HG03064 (cell line): Measurements from ENCODE around the gene SPATA12.
"Not testable (repeated sequence)": the region's sequence is repeated elsewhere in the genome, so short reads cannot be mapped to it uniquely, and the experiment has no call there.

Source experiments
- ATAC-seq: cut with Tn5 transposase; IDR thresholded peaks from one replicate; pipeline ENCODE4 v1.9.1; 2021; ENCODE audit warnings: low read depth; ENCODE audit not compliant: unreplicated experiment

SPATA12 gene

DNA sequence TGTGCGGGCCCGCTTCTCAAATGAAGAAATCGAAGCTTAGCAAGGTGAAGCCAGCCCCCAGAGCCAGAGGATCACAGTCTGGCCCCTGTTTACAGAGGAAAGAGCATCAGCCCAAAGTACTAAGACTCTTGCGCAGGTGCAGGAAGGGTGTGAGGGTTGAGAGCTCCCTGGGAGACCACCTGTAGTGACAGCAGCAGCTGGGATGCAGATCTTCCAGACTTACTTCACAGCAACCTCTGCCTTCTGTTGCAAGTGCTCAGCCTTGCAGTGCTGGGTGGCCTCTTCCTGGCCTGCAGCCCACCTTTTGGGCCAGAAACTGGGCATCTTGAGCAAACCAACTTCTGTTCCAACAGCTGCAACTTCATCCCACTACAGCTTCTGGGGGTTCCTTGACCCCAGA lies 19.7 kb downstream of the SPATA12 start:
- ATAC-seq: no peak

DNA sequence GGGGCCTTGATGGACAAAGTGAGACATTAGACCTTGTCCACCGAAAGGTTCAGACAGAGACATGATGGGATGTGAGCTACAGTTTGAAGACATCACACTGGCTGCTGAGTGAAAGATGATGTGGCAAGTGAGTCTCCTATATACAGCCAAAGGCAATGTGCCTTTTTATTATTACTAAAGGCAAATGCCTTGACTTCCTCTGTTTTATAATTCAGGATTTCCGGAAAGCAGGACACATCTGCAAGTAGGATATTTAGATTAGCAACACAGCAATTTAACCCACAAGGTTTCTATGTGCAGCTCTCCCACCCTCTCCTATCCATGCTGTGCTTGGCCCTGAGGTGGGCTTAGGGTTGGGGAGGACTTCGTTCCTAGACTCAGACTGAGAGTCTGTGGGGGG lies 20.7 kb downstream of the SPATA12 start:
- no peak for ATAC-seq

DNA sequence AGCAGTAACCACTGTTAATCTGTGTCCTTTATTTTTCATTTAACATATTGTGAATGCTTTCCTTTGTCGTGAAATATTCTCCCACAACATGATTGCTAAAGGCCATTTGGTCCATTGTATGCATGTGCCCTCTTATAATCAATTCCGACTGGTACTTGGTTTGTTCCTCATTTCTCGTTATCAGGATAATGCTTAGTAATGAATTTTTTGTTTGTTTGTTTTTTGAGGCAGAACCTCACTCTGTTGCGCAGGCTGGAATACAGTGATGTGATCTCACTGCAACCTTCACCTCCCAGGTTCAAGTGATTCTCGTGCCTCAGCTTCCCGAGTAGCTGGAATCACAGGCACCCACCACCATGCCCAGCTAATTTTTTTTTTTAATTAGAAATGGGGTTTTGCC lies 22.0 kb downstream of the SPATA12 start:
- ATAC-seq: no peak

DNA sequence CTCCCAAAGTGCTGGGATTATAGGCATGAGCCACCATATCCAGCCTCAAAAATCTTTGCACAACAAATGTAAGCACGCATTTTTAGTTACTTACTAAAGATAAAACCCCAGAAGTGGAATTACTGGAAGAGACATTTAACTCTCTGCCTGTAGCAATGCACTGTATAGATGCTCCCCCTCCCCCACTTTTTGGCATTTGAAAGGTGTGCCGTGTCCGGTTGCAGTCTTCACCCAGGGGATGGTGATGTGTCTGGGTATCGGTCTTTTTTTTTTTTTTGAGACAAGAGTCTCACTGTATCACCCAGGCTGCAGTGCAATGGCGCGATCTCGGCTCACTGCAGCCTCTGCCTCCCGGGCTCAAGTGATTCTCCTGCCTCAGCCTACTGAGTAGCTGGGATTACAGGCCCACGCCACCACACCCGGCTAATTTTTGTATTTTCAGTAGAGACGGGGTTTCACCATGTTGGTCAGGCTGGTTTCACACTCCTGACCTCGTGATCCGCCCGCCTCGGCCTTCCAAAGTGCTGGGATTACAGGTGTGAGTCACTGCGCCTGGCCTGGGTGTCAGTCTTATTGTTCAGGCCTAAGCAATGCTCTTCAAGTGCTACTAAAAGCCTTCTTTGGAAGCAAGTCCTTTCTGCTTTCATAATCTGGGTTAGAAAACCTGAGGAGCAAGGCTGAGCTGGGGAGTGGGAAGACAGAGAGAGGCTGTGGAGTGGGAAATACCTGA lies 23.0 kb downstream of the SPATA12 start:
- ATAC-seq: not testable (repeated sequence)

DNA sequence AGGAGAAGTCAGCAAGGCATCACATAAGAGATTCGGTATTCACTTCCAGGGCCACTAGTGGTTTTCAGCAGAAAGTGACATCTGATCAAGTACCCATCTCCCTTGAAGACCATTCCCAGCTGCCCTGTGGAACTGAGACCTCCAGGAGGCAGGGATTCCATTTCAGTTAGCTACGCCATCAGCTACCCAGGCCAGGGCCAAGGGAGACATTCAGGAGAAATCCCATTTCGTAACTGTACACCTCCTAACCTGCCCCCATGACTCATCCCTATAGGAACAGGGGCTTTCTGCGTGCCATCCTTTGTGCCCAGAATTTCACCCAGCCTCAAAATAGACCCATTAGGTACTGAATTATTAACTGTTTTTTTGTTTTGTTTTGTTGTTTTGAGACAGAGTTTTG lies 24.7 kb downstream of the SPATA12 start:
- no peak for ATAC-seq

DNA sequence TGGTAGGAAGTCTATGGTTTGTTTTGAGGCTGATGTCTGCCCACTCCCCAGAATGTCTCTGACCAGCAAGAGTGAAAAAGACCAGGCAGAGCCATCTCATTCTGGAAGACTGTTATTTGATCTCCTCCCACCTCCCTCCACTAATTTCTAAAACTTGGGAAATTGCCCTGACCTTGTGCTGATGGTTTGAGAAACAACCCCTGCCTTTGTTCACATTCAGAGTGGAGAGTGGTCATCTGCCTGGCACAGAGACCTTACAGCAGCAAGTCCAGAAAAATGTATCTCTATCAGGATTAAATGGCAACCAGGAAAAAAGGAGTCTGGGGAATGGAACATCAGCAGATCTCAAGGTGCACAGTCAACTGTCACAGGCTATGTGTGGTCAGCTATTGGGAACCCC lies 25.7 kb downstream of the SPATA12 start:
- ATAC-seq: no peak

DNA sequence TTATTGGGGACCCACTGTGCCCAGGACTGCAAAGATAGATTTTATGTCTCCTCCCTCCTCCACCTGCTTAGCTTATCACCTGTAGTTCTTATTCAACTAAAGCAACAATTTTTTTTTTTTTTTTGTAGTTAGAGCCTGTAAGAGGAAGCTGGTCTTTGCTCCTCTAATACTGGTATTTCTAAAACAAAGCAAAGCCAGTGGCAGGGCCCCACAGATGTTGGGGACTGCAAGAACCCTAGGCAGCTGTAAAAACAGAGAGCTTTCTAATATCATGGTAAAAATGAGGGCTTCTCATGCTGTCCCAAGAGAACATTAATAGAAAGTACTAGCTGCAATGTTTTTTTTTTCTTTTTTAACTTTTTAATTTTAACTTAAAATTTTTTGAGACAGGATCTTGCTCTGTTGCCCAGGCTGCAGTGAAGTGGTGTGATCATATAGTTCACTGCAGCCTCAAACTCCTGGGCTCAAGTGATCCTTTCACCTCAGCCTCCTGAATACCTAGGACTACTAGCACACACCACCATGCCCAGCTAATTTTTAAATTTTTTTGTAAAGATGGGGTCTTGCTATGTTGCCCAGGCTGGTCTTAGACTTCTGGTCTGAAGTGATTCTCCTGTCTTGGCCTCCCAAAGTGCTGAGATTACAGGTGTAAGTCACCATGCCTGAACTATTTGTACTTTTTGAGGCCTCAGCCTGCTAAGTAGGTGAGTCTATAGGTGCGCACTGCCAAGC lies 27.1 kb downstream of the SPATA12 start:
- ATAC-seq: no peak

DNA sequence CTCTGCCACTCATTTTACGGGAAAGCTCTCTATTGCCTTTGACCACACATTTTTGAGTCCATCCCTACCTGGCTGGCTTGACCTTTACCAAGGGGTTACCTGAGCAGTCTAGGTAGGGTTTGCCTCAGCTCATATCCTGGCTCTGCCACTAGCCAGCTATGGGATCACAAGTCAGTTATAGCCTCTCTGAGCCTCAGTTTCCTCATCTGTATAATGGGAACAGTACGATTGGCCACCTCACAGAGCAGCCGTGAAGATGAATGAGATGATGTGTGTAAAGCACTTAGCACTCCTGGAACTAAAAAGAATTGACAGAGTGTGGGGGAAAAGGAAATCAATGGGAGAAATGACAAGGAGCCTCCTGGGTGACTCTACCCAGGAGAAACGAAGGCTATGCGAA lies 28.0 kb downstream of the SPATA12 start:
- ATAC-seq: no peak

DNA sequence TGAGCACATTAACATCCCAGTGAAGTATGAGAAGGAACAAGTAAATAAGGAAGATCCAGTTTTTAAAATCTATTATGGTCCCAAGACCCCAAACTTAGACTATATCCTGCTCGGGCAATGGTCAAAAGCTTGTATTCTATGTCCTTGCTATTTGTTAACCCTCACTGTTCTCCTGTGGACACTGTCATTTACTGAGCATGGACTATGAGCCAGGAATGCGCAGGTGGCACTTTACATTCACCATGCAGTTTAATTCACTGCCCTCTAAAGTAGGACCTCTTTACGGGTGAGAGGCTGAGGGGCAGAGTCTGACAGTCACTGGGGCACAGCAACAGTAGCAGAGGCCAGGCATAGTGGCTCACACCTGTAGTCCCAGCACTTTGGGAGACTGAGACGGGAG lies 28.6 kb downstream of the SPATA12 start:
- ATAC-seq: no peak

DNA sequence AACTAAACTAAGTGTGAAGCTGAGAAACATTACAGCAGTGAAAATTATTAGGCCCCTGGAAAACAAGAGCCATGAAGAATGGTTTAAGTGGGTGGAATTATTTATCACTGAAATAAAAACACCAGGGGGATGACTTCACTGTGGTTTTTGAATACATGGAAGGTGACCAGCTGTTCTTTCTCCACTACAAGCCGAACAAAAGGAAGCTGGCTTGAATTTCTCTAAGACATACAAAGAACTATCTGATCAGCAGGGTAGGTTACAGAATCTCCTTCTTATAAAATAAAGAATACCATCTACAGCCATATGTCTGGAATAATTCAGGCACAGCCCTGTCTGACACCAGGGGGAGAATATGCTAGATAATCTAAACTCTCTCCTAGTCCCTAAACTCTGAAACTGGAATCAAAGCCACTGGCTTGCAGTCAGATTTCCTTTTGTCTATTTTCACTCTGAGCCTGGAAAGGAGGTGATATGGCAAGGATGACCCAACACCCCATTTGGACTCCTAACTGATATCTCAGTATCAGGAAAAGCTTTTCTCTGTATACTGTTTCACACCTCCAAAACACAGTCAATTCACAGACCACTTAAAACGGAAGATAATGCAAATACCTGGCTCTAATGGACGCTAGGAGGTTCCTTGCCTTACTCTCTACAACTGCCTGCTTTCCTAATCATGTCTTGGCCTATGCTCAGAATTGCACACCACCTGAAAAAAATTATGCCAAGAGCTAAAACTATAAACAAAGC lies 31.2 kb downstream of the SPATA12 start:
- no peak for ATAC-seq

DNA sequence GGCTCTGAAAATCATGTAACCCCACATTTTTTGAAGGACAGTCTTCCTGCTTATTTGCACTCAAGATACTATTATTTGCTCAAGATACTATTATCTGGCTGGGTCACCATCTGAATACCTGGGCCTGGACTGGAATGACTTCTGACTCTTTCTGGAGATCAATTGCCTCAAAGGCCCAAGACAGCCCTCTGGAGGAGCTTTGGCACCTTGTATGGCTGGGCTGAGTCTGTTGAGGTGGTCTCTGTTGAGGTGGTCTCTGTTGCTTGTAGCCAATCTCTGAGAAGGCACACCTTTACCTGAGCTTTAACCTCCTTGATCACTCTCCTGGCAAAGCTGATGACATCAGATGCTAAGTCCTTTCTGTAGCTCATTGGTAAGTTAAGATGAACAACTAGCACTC lies 33.0 kb downstream of the SPATA12 start:
- no peak for ATAC-seq

DNA sequence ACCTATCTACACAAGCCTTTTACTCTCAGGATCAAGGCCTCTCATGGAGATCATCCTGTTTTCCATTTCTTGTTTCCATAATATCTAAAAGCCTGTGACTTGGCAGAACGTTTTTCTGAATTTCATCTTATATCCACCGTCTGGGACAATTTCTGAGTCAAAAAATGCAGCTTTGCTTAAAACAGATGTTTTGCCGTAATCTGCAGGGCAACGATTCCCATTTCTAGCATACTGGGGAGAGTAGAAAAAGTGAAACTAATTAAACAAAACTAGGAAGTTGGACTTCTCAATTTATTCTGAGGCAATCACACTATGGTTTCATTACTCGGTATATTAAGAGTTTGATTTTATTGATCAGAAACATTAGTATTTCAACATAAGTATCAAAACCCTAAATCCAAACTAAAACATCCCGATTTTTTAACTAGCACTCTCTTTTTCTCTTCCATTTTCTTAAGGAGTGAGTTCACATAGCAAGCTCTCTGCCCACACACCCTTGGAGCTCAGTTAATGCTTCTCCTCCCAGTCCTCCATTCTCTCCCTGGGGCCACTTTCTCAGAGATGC lies 33.6 kb downstream of the SPATA12 start:
- ATAC-seq: no peak

DNA sequence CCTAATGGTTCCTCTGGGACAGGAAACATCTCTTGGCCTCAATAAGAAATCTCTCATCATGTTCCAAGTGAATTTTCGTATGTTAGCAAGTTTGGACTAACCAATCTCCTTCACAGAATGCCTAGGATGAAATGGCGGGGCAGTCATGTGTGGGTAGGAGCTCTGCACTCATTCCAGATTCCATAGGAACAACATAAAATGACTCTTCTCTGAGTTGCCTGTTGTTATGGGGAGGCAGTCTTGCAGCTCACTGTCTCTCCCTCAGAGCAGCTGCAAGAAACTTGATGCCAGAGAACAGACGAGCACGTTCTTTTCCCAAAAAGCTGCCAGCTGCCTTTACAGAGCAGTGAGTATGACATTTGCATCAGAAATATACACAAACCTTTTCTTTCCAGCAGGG lies 34.1 kb downstream of the SPATA12 start:
- no peak for ATAC-seq

DNA sequence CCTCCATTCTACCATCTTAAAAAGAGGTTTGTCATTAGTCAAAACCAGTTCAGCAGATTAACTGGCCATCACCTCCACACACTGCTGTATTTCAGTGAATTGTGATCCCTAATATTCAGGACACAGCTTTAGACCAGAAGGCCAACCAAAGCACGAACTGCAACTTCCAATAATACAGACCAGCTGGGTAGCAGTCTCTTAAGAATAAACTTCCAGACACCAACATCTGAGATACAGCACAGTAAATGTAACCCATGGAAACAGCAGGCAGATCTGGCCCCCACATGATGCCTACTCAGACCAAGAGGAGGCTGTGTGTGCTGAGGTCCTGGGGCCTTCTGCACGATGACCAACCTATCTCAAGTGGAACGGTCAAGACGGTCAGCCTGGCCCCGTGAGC lies 34.9 kb downstream of the SPATA12 start:
- no peak for ATAC-seq

DNA sequence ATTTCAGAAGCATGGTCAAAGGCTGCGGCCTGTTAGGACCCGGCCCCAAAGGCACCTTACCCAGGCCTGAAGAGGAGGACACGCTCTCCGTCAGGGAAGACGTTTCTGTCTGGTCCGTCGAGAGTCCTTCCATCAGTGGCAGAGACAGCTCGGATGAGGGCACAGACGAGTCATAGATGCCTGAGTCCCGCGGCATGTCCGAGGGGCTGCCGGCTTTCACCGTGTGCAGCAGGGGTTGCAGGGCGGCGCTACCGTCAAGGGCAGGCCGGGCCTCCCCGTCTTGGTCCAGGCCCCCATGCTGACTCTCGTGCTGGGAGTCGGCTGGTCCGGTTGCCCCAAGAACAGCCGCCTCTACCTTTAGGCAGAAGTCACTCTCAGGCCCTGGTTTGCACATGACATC lies 37.1 kb downstream of the SPATA12 start:
- no peak for ATAC-seq

DNA sequence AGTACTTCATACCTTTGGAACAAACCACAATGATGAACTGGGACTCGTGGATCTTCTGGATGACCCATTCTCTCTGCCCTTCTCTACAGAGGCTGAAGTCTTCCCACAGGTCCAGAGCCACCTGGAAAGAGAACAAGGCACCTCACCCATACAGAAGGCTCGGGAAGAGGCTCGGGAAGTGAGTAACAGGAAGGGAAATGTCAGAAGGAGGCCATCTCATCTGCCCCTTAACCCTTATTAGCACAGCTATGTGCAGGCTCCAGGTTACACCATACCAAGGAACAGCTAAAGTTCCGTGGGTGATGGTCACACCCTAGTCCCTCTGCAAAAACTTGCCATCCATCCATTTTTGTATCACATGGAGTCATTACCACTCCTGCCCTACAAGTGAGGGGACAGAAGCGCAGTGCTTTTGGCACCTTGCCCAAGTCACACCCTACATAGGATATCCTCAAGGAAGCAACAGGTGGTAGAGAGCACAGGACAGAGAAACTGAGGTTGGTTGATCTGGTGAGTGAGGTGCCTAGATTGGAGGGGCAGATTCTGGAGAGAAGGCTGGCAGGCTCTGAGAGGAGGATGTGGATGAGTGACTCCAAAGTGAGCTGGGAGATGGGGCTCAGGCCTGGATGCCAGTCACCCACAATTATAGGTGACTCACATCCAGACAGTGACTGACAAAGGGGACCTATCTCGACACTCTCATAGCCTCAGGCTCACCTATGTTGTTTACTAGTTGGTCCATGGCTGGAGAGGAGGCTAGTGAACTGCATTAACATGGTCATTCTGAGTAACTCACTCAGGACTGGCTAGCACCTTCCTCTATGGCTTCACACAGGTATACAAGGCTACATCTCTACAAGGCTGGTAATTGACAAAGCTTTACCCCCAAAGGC lies 38.2 kb downstream of the SPATA12 start:
- ATAC-seq: no peak

DNA sequence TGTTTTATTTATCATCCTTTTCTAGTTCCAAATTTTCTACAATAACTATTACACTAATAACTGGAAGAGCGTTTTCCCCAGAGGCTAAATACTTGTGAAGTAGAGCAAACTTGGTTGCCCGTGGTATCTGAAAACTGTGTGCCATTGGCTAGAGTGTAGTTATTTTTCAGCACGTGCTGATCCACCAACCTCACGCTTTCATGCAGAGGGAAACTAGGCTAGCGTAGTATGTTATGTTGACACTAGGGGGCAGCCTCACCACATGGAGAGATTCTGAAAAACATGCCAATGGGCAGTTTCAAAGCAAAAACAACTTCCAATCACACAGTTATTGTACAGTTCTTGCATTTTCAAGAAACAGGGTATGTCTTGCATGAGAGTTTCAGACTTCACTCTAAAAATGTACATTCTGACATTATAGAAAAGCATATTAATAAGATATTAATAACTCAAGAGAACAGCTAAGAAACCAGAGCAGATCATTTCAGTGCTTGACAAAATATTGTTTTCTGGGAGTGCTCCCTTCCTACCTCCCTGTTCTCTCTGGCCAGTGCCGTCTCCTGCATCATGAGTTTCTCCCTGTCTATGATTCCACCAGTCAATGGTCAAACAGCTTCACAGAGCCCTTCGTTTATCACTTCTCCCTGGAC lies 39.7 kb downstream of the SPATA12 start:
- no peak for ATAC-seq

DNA sequence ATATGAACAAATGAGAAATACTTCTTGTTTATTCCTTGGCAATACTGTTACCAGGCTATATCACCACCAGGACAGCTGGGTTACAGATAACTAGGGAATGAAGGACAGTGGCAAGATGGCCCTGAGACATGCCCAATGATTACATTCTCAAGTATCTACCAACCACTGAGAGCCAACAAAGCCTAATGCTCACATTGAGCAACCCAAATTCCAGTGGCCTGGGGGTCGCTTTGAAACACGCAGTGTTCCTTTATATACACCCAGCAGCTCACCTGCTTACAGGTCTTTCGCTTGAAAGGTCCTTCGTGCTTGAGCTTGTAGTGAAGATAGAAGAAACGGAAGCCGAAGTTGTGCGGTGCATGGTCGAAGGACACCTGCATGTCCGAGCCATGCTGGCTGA lies 45.1 kb downstream of the SPATA12 start:
- no peak for ATAC-seq

DNA sequence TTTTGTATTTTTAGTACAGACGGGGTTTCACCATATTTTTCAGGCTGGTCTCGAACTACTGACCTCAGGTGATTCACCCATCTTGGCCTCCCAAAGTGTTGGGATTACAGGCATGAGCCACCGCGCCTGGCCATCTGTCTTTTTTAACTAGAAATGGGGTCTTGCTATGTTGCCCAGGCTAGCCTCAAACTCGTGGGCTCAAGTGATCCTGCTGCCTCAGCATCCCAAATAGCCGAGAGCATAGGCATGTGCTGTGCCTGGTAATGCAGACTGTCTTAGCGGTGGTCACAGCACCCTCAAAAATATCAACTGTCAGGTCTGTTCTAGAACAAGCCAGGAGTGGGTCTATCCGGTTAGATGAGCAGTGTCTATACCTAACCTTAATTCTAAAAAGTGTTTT lies 48.2 kb downstream of the SPATA12 start:
- ATAC-seq: no peak
